Urinary bladder (tissue), 4 donors: ENCODE results near the gene FOXD4L3. TPM values are rescaled to one million over a fixed set of nuclear protein-coding genes. Genes with fewer than 3 reads are reported as not detected.
"Not testable (repeated sequence)": the region's sequence is repeated elsewhere in the genome, so short reads cannot be mapped to it uniquely, and the experiment has no call there.

Experiments
- DNase-seq: peaks from one replicate; pipeline ENCODE4 v3.0.0-alpha.2; 2015; ENCODE audit errors: extremely low spot score
- H3K27ac ChIP-seq: one replicate; pipeline ENCODE4 v1.5.1; 2013; ENCODE audit warnings: low read depth, mild to moderate bottlenecking, moderate library complexity
- H3K36me3 ChIP-seq: one replicate; pipeline ENCODE4 v1.6.1; 2013; ENCODE audit warnings: mild to moderate bottlenecking, moderate library complexity; ENCODE audit not compliant: insufficient read depth
- H3K4me1 ChIP-seq: one replicate; pipeline ENCODE4 v1.6.1; 2013; ENCODE audit warnings: mild to moderate bottlenecking, moderate library complexity; ENCODE audit not compliant: insufficient read depth
- H3K4me3 ChIP-seq: one replicate; pipeline ENCODE4 v1.5.1; 2013; ENCODE audit warnings: low read depth, low read length
- WGBS: extraction: QIAGEN DNeasy Blood & Tissue Kit; methylation state at CpG from one replicate; pipeline ENCODE4 v1.1.7; 2013; 5-methylcytosine and 5-hydroxymethylcytosine counted together
- polyA plus RNA-seq: library from polyadenylated mRNA; stranded (reverse); fragments of 200-250 nt; gene quantifications from one replicate; pipeline ENCODE4 v1.2.3, GENCODE V29; 2013
- total RNA-seq: library from RNA; depleted of rRNA; stranded (reverse); fragments of >200 nt; gene quantifications from one replicate; pipeline ENCODE4 v1.2.3, GENCODE V29; 2014
- donor health status: healthy with polysubstance abuse.
- donor health status: healthy.

FOXD4L3 gene
- total RNA-seq: not detected
- not detected for polyA plus RNA-seq

- H3K36me3 ChIP-seq, H3K27ac ChIP-seq, H3K4me1 ChIP-seq, H3K4me3 ChIP-seq, DNase-seq: not testable (repeated sequence)
- 6% methylated on average over 4 of the region's 15 CpGs for WGBS
Observed at GRCh38 chr9:68302567-68302966, at the start of gene FOXD4L3. TSS of gene FOXD4L3 (plus strand) at chr9:68302867. CDS start at chr9:68302952, 85 bp downstream.

GRCh38 chr9:68281041-68281440 is 21.6 kb upstream of the FOXD4L3 start:
- H3K27ac ChIP-seq, DNase-seq, H3K4me1 ChIP-seq, H3K4me3 ChIP-seq, H3K36me3 ChIP-seq: not testable (repeated sequence)
- WGBS: 94% methylated on average over 10 of the region's 16 CpGs

DNA sequence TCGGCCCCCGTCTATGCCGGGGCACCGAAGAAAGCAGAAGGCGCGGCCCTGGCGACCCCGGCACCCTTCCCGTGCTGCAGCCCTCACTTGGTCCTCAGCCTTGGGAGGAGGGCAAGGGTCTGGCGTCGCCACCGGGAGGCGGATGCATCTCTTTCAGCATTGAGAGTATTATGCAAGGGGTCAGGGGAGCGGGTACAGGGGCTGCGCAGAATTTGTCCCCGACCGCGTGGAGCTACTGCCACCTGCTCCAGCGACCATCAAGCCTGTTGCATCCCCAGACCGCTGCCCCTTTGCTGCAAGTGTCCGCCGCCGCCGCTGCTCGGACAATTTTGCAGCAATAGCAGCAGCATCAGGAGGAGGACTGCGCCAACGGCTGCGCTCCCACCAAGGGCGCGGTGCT is 1.1 kb downstream of the FOXD4L3 start:
- not testable (repeated sequence) for H3K27ac ChIP-seq, H3K4me1 ChIP-seq, DNase-seq, H3K4me3 ChIP-seq, H3K36me3 ChIP-seq
- WGBS: 5% methylated on average over 8 of the region's 30 CpGs

DNA sequence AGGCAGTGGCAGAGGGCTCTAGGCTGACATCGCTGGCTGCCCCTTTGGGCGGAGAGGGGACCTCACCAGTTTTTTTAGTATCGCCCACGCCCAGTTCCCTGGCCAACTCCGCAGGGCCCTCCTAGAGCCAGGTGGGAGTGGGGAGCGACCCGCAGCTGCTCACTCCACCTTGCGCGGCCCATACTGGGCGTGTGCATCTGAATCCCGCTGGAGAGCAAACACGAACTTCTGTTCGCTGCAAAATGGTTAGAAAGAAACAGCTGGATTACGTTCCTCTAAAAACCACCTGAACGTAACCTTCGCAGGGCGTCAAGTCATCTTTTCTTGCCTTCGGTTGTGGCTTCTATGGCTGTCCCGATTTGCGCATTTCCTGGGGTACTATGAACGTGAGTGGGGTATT is 1.5 kb downstream of the FOXD4L3 start:
- not testable (repeated sequence) for H3K36me3 ChIP-seq, DNase-seq, H3K4me3 ChIP-seq, H3K27ac ChIP-seq, H3K4me1 ChIP-seq
- 7% methylated on average over 7 of the region's 21 CpGs for WGBS

- not testable (repeated sequence) for H3K4me3 ChIP-seq, DNase-seq, H3K27ac ChIP-seq, H3K4me1 ChIP-seq, H3K36me3 ChIP-seq
- 22% methylated on average over 2 of the region's 4 CpGs for WGBS
Observed at GRCh38 chr9:68304777-68305176, 2.1 kb downstream of the FOXD4L3 start.

GRCh38 chr9:68305680-68306285 is 3.1 kb downstream of the FOXD4L3 start:
- not testable (repeated sequence) for H3K36me3 ChIP-seq, H3K4me3 ChIP-seq, H3K4me1 ChIP-seq, H3K27ac ChIP-seq, DNase-seq
- 25% methylated on average over 9 of the region's 21 CpGs for WGBS

DNA sequence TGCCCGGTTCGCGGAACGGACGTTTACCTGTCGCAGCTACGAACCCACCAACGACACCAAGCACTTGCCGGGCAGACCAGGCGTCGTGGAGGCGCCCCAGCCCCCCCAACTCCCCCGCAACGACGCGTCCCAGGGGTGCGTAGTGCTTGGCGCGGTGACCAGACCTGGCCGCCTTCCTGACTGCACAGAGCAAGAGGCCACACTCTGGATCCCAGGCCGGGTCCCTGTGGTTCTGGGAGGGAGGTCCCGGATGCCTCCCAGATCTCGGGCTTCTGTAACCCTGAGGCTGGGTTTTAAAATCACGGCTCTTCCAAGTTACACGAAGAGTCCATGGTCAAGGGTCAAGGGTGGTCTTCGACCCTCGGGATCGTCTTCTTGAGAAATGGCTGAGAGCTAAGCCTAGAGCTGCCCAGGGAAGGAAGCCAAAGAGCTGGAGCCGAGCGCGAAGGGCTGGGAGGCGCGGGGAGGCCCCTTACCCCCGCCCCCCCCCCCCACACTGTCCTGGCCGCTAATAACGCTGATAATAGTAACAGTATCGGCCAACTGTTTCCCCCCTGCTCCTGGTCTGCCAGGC is 3.8 kb downstream of the FOXD4L3 start:
- not testable (repeated sequence) for DNase-seq, H3K4me1 ChIP-seq, H3K36me3 ChIP-seq, H3K27ac ChIP-seq, H3K4me3 ChIP-seq
- 8% methylated on average over 28 of the region's 37 CpGs for WGBS

DNA sequence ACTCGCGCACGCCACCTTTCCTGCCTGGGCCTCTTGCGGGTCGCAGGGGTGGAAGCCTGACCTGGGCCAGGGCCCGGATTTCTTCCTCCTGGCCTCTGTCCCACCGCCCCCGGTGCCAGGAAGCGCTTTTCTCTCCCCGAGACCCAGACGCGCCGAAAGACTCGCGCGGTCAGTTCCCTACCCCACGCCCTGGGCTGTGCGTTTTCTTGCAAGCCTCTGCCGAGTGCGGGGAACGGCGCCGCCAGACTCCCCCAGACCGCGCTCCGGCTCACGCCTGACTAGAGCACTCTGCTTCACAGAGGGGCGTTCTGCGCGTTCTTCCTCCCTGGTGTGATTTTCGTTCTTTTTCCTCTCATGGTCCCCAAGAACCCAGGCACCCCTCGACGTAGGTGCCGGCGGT is 4.5 kb downstream of the FOXD4L3 start:
- H3K4me3 ChIP-seq, DNase-seq, H3K27ac ChIP-seq, H3K4me1 ChIP-seq, H3K36me3 ChIP-seq: not testable (repeated sequence)
- 26% methylated on average over 17 of the region's 35 CpGs for WGBS

- not testable (repeated sequence) for DNase-seq, H3K27ac ChIP-seq, H3K4me3 ChIP-seq, H3K36me3 ChIP-seq, H3K4me1 ChIP-seq
- 27% methylated on average over 18 of the region's 21 CpGs for WGBS
Observed at GRCh38 chr9:68307654-68308053, 5.0 kb downstream of the FOXD4L3 start.

GRCh38 chr9:68311208-68311607 is 8.5 kb downstream of the FOXD4L3 start:
- H3K4me1 ChIP-seq, H3K36me3 ChIP-seq, H3K27ac ChIP-seq, DNase-seq, H3K4me3 ChIP-seq: not testable (repeated sequence)
- no CpG with 5 or more reads among the region's 5 CpGs for WGBS

GRCh38 chr9:68318209-68318608 is 15.5 kb downstream of the FOXD4L3 start:
- H3K4me1 ChIP-seq, H3K27ac ChIP-seq, H3K36me3 ChIP-seq, H3K4me3 ChIP-seq, DNase-seq: not testable (repeated sequence)
- WGBS: 69% methylated on average over 9 of the region's 10 CpGs

GRCh38 chr9:68323749-68324148 is 21.1 kb downstream of the FOXD4L3 start:
- H3K27ac ChIP-seq, H3K4me1 ChIP-seq, DNase-seq, H3K36me3 ChIP-seq, H3K4me3 ChIP-seq: not testable (repeated sequence)
- WGBS: 36% methylated on average over 13 of the region's 24 CpGs

DNA sequence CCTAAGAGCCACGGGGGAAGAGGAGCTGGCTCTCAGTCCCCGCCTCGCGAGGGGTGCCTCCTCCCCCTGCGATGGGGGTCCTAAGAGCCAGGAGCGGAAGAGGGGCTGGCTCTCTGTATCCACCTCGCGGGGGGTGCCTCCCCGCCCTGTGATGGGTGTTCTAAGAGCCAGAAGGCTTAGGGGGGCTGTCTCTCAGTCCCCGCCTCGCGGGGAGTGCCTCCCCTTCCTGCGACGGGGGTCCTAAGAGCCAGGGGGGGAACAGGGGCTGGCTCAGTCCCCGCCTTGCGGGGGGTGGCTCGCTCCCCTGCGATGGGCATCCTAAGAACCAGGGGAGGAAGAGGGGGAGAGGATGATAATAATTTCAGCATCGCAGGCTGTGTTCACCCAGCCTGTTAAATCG is 21.9 kb downstream of the FOXD4L3 start:
- H3K27ac ChIP-seq, H3K36me3 ChIP-seq, H3K4me1 ChIP-seq, DNase-seq, H3K4me3 ChIP-seq: not testable (repeated sequence)
- WGBS: 5% methylated on average over 6 of the region's 20 CpGs

DNA sequence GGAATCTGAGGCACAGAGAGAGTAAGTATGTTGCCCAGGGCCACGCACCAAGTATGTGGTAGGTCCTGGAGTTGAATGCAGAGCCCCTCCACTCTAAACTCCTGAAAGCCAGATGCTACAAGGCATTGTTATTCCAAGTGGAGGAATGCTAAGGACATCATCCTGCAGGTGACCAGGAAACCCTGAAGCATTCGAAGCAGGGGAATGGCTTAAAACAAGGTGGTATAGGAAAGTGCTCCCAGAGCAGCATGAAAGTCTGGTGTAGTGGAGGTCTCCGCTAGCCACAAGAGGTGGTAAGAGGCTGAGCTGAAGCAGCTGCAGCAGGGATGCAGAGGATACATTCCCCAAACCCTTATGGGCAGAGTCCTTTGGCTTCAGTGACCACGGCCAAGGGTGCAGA is 26.4 kb downstream of the FOXD4L3 start:
- H3K27ac ChIP-seq, DNase-seq, H3K4me1 ChIP-seq, H3K36me3 ChIP-seq, H3K4me3 ChIP-seq: not testable (repeated sequence)
- 73% methylated on average over 2 of the region's 4 CpGs for WGBS
